A673 (cell line): Measurements from ENCODE around the gene OLFM3. TPM values are rescaled to one million over a fixed set of nuclear protein-coding genes. Genes with fewer than 3 reads are reported as not detected.

ENCODE experiments used
- BruUV-seq: library from RNA; stranded (reverse); fragments of 400-500 nt; replicated peaks from 2 replicates; lab custom pipeline; 2021; lab: Mats Ljungman, UMichigan
- CTCF ChIA-PET: fragments of 300-600 bp; sonication (Branson Sonifier 250); formaldehyde crosslinking; loops from one replicate; lab custom pipeline; 2022; ENCODE audit warnings: antibody characterized with exemption; lab: Charles Lee
- POLR2A ChIA-PET: fragments of 300-600 bp; sonication (Branson Sonifier 250); formaldehyde crosslinking; loops from one replicate; lab custom pipeline; 2022; ENCODE audit warnings: antibody characterized with exemption; ENCODE audit not compliant: low non-redundant PET; lab: Charles Lee
- DNase-seq: peaks from one replicate; pipeline ENCODE4 v3.0.0-alpha.2; 2015; ENCODE audit warnings: low spot score
- H3K27ac ChIP-seq: fragments of 200-600 bp; sonication (generic); 2 replicates; pipeline ENCODE4 v1.5.1; 2016; ENCODE audit warnings: mixed run types, low read depth, mild to moderate bottlenecking, mixed read lengths, antibody characterized with exemption, low read length; ENCODE audit not compliant: poor library complexity, severe bottlenecking
- H3K27me3 ChIP-seq: fragments of 200-600 bp; sonication (generic); replicated peaks from 2 replicates; pipeline ENCODE4 v1.6.1; 2017; ENCODE audit warnings: mixed run types, low read depth, mild to moderate bottlenecking, mixed read lengths, antibody characterized with exemption, low read length; ENCODE audit not compliant: insufficient read depth, poor library complexity
- H3K36me3 ChIP-seq: fragments of 200-600 bp; sonication (generic); 2 replicates; pipeline ENCODE4 v1.6.1; 2016; ENCODE audit warnings: mixed run types, mild to moderate bottlenecking, mixed read lengths, antibody characterized with exemption, low read length; ENCODE audit not compliant: insufficient read depth, poor library complexity, severe bottlenecking
- H3K4me1 ChIP-seq: fragments of 200-600 bp; sonication (generic); 2 replicates; pipeline ENCODE4 v1.6.1; 2017; ENCODE audit warnings: mixed run types, mild to moderate bottlenecking, mixed read lengths, antibody characterized with exemption, low read length; ENCODE audit not compliant: insufficient read depth, poor library complexity, severe bottlenecking
- H3K4me3 ChIP-seq: fragments of 200-600 bp; sonication (generic); 2 replicates; pipeline ENCODE4 v1.5.1; 2016; ENCODE audit warnings: low read depth, mixed run types, mild to moderate bottlenecking, mixed read lengths, low read length; ENCODE audit not compliant: poor library complexity, severe bottlenecking
- H3K9me3 ChIP-seq: fragments of 200-600 bp; sonication (generic); 2 replicates; pipeline ENCODE4 v1.6.1; 2016; ENCODE audit warnings: mixed run types, low read depth, mild to moderate bottlenecking, mixed read lengths, antibody characterized with exemption, low read length; ENCODE audit not compliant: poor library complexity, severe bottlenecking
- CTCF ChIP-seq: fragments of 300-800, 200-600 bp; sonication (generic); conservative IDR thresholded peaks from 2 replicates; pipeline ENCODE4 v1.5.1; 2017; ENCODE audit warnings: low read depth, mild to moderate bottlenecking, antibody characterized with exemption, low read length, moderate library complexity, mixed read lengths
- EZH2 ChIP-seq: fragments of 200-600 bp; sonication (generic); IDR thresholded peaks from 2 replicates; pipeline ENCODE4 v1.6.1; 2017; ENCODE audit warnings: borderline replicate concordance, low read depth, mild to moderate bottlenecking, mixed read lengths, antibody characterized with exemption, low read length; ENCODE audit not compliant: poor library complexity, severe bottlenecking
- intact Hi-C: fragments of 100-400 bp; cut with micrococcal nuclease; formaldehyde crosslinking; loops from one replicate; pipeline ENCODE4 v1.10.0; 2022; ENCODE audit not compliant: unreplicated experiment
- total RNA-seq: library from RNA; stranded (reverse); gene quantifications from 2 replicates; pipeline ENCODE4 v1.2.3, GENCODE V29; 2021

Gene OLFM3
- total RNA-seq, 1 experiment from 2014 or later, result 85.0 TPM

DNA sequence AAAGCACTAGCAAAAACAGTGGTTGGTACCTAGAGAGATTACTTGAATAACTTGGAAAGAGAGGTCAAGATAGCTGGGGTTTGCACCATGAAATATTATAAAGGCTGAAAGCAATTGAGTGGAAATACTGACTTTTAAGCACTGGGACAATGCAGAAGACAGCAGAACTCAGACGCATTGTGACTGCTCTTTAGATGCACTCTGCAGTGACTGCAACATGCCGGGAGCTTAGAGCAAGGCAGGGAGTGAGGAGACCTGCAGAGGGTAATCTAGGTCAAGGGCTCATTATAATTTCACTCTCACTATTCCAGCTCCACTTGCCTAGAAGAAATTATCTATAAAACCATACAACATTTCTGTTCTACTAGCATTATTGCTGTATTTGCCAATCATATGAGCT, 36.6 kb downstream of the OLFM3 start:
- ChIA-PET CTCF (no interaction called here), POLR2A (no interaction called here)
- TF ChIP-seq CTCF (no peak), EZH2 (no peak)
- Histone ChIP-seq H3K4me1 (peaks cover 52% of the 10 kb centered on the region), H3K9me3 (no peaks in the 10 kb centered on the region), H3K4me3 (no peak overlapping the region), H3K27me3 (no peaks in the 10 kb centered on the region), H3K36me3 (no peaks in the 10 kb centered on the region), H3K27ac (no peak overlapping the region)
- intact Hi-C loops, result no loop called here
- BruUV-seq, result no TSS peak
- no peak for DNase-seq

- no TSS peak for BruUV-seq
Observed at GRCh38 chr1:101959456-101959855, 37.3 kb downstream of the OLFM3 start.

GRCh38 chr1:101957771-101958170, 39.0 kb downstream of the OLFM3 start:
- ChIA-PET CTCF (no interaction called here), POLR2A (no interaction called here)
- H3K27me3 ChIP-seq, result no peaks in the 10 kb centered on the region
- no peak overlapping the region for H3K27ac ChIP-seq
- no TSS peak for BruUV-seq
- intact Hi-C loops, result no loop called here
- H3K9me3 ChIP-seq, result no peaks in the 10 kb centered on the region
- no peak for DNase-seq
- TF ChIP-seq EZH2 (no peak), CTCF (no peak)
- H3K4me1 ChIP-seq, result peaks cover 50% of the 10 kb centered on the region
- no peak overlapping the region for H3K4me3 ChIP-seq
- H3K36me3 ChIP-seq, result no peaks in the 10 kb centered on the region

More at GRCh38 chr1:101959456-101959855, 37.3 kb downstream of the OLFM3 start:
- Histone ChIP-seq H3K27me3 (no peaks in the 10 kb centered on the region), H3K27ac (no peak overlapping the region), H3K4me1 (peaks cover 45% of the 10 kb centered on the region), H3K9me3 (no peaks in the 10 kb centered on the region), H3K4me3 (no peak overlapping the region), H3K36me3 (no peaks in the 10 kb centered on the region)
- intact Hi-C loops, result no loop called here
- ChIA-PET CTCF (no interaction called here), POLR2A (no interaction called here)
- TF ChIP-seq EZH2 (no peak), CTCF (no peak)
- DNase-seq, result no peak
